ENCODE measurements around the gene PARVG.

Gene PARVG

GRCh38 chr22:44146088-44146861, 34.5 kb upstream of the PARVG start:
- H3K36me3 ChIP-seq (ENCODE audit: control insufficient read depth, insufficient read depth, low read length): peaks cover 17% of the 10 kb centered on the region
- no peak for DNase-seq (ENCODE audit: extremely low read depth, insufficient read length)
- H3K27me3 ChIP-seq (replicated peaks; ENCODE audit: control insufficient read depth, insufficient read depth, low read length): no peaks in the 10 kb centered on the region
- no peak for TF ChIP-seq CTCF (IDR thresholded peaks at IDR 0.05; ENCODE audit: insufficient read depth, low read length, poor library complexity, severe bottlenecking)
- H3K4me3 ChIP-seq (replicated peaks; ENCODE audit: low read depth, low read length): no peak overlapping the region

- H3K4me3 ChIP-seq (replicated peaks; ENCODE audit: low read depth, low read length): no peak overlapping the region
- no peak for TF ChIP-seq CTCF (IDR thresholded peaks at IDR 0.05; ENCODE audit: insufficient read depth, low read length, poor library complexity, severe bottlenecking)
- no peak for DNase-seq (ENCODE audit: extremely low read depth, insufficient read length)
- peaks cover 20% of the 10 kb centered on the region for H3K36me3 ChIP-seq (ENCODE audit: control insufficient read depth, insufficient read depth, low read length)
- no peaks in the 10 kb centered on the region for H3K27me3 ChIP-seq (replicated peaks; ENCODE audit: control insufficient read depth, insufficient read depth, low read length)
These were observed 33.6 kb upstream of the PARVG start for GRCh38 chr22:44147008-44147645.

GRCh38 chr22:44147821-44148574, 32.7 kb upstream of the PARVG start:
- TF ChIP-seq CTCF (IDR thresholded peaks at IDR 0.05; ENCODE audit: insufficient read depth, low read length, poor library complexity, severe bottlenecking): no peak
- peaks cover 20% of the 10 kb centered on the region for H3K36me3 ChIP-seq (ENCODE audit: control insufficient read depth, insufficient read depth, low read length)
- DNase-seq (ENCODE audit: extremely low read depth, insufficient read length): no peak
- H3K27me3 ChIP-seq (replicated peaks; ENCODE audit: control insufficient read depth, insufficient read depth, low read length): no peaks in the 10 kb centered on the region
- H3K4me3 ChIP-seq (replicated peaks; ENCODE audit: low read depth, low read length): no peak overlapping the region

GRCh38 chr22:44151676-44152075, 29.0 kb upstream of the PARVG start:
- no peak for DNase-seq (ENCODE audit: extremely low read depth, insufficient read length)
- TF ChIP-seq CTCF (IDR thresholded peaks at IDR 0.05; ENCODE audit: insufficient read depth, low read length, poor library complexity, severe bottlenecking): no peak
- no peaks in the 10 kb centered on the region for H3K27me3 ChIP-seq (replicated peaks; ENCODE audit: control insufficient read depth, insufficient read depth, low read length)

GRCh38 chr22:44153710-44154109, 27.0 kb upstream of the PARVG start:
- H3K27me3 ChIP-seq (replicated peaks; ENCODE audit: control insufficient read depth, insufficient read depth, low read length): no peaks in the 10 kb centered on the region
- H3K4me3 ChIP-seq (replicated peaks; ENCODE audit: low read depth, low read length): no peak overlapping the region
- H3K36me3 ChIP-seq (ENCODE audit: control insufficient read depth, insufficient read depth, low read length): peaks cover 18% of the 10 kb centered on the region
- no peak for DNase-seq (ENCODE audit: extremely low read depth, insufficient read length)
- TF ChIP-seq CTCF (IDR thresholded peaks at IDR 0.05; ENCODE audit: insufficient read depth, low read length, poor library complexity, severe bottlenecking): no peak

More at GRCh38 chr22:44151676-44152075, 29.0 kb upstream of the PARVG start:
- Histone ChIP-seq H3K4me3 (replicated peaks; ENCODE audit: low read depth, low read length) (no peak overlapping the region), H3K36me3 (ENCODE audit: control insufficient read depth, insufficient read depth, low read length) (peaks cover 20% of the 10 kb centered on the region)

Data from GM06990 (cell line).